Retinal pigment epithelial cell (primary cell): ENCODE results near the gene POLG.

Experiments
- DNase-seq: peaks from one replicate; pipeline ENCODE4 v3.0.0-alpha.2; 2010; ENCODE audit warnings: low read depth
- H3K4me3 ChIP-seq: 2 replicates; pipeline ENCODE4 v1.5.1; 2011; ENCODE audit warnings: mild to moderate bottlenecking, low read length, control low read depth, moderate library complexity
- CTCF ChIP-seq: conservative IDR thresholded peaks from 2 replicates; pipeline ENCODE4 v1.5.1; 2011; ENCODE audit warnings: low read depth, low read length, control low read depth, inconsistent platforms

POLG gene

GRCh38 chr15:89379251-89379695, 44.6 kb upstream of the POLG start:
- DNase-seq: no peak
- no peak for TF ChIP-seq CTCF
- H3K4me3 ChIP-seq: no peak overlapping the region

- no peak for DNase-seq
- no peak for TF ChIP-seq CTCF
- H3K4me3 ChIP-seq: no peak overlapping the region
Observed at GRCh38 chr15:89378296-89379151, 43.9 kb upstream of the POLG start.

- TF ChIP-seq CTCF: no peak
- H3K4me3 ChIP-seq: no peak overlapping the region
- no peak for DNase-seq
Observed at GRCh38 chr15:89377842-89378295, 43.2 kb upstream of the POLG start.

GRCh38 chr15:89377024-89377841, 42.6 kb upstream of the POLG start:
- no peak for TF ChIP-seq CTCF
- no peak overlapping the region for H3K4me3 ChIP-seq
- no peak for DNase-seq

- no peak overlapping the region for H3K4me3 ChIP-seq
- no peak for TF ChIP-seq CTCF
- no peak for DNase-seq
Observed at GRCh38 chr15:89376388-89376787, 41.8 kb upstream of the POLG start.

- no peak for TF ChIP-seq CTCF
- DNase-seq: no peak
- H3K4me3 ChIP-seq: no peak overlapping the region
Observed at GRCh38 chr15:89375093-89376005, 40.7 kb upstream of the POLG start.
